NCI-H1930 (cell line): ENCODE results near the gene TBXA2R.

ENCODE experiments used
- DNase-seq, 2 experiments: peaks; one replicate each; lab custom pipeline; 2025; lab: John Stamatoyannopoulos, UW

The TBXA2R gene

GRCh38 chr19:3619631-3620012 lies 12.9 kb upstream of the TBXA2R start:
- no peak for DNase-seq

- DNase-seq = no peak
Measured at GRCh38 chr19:3618811-3619630, 12.3 kb upstream of the TBXA2R start.

- no peak for DNase-seq
Measured at GRCh38 chr19:3618144-3618810, 11.6 kb upstream of the TBXA2R start.

GRCh38 chr19:3617463-3617862 lies 10.8 kb upstream of the TBXA2R start:
- DNase-seq = no peak

- DNase-seq = no peak
Measured at GRCh38 chr19:3615524-3616135, 9.0 kb upstream of the TBXA2R start.

GRCh38 chr19:3614858-3615505 lies 8.3 kb upstream of the TBXA2R start:
- no peak for DNase-seq

GRCh38 chr19:3613818-3614661 lies 7.4 kb upstream of the TBXA2R start:
- DNase-seq = no peak

GRCh38 chr19:3612901-3613741 lies 6.4 kb upstream of the TBXA2R start:
- no peak for DNase-seq

GRCh38 chr19:3612330-3612729 lies 5.7 kb upstream of the TBXA2R start:
- no peak for DNase-seq

- DNase-seq = no peak
Measured at GRCh38 chr19:3611841-3612240, 5.2 kb upstream of the TBXA2R start.

- DNase-seq = no peak
Measured at GRCh38 chr19:3610745-3611717, 4.4 kb upstream of the TBXA2R start.

- no peak for DNase-seq
Measured at GRCh38 chr19:3609779-3610719, 3.4 kb upstream of the TBXA2R start.

GRCh38 chr19:3608750-3609322 lies 2.2 kb upstream of the TBXA2R start:
- no peak for DNase-seq

- DNase-seq = no peak
Measured at GRCh38 chr19:3608079-3608641, 1.5 kb upstream of the TBXA2R start.

GRCh38 chr19:3607303-3608078 lies 816 bp upstream of the TBXA2R start:
- DNase-seq = no peak

- DNase-seq = no peak
Measured at GRCh38 chr19:3606174-3606689, 443 bp downstream of the TBXA2R start.

GRCh38 chr19:3605770-3606169 lies 905 bp downstream of the TBXA2R start:
- DNase-seq = no peak
